ENCODE measurements around the gene SC5D. TPM values are rescaled to one million over a fixed set of nuclear protein-coding genes. Genes with fewer than 3 reads are reported as not detected.

SC5D gene
- total RNA-seq, 1 experiment from 2014 or later: 79.2 TPM

GRCh38 chr11:121246769-121247035, 45.9 kb upstream of the SC5D start (continued):
- no peak for TF ChIP-seq IRF2 (CRISPR knock-in tag; IDR thresholded peaks at IDR 0.05; ENCODE audit: borderline replicate concordance, low read depth)

GRCh38 chr11:121248496-121248895, 44.1 kb upstream of the SC5D start:
- Mint-ChIP-seq H3K27me3 (ENCODE audit: low read depth) (no peaks in the 10 kb centered on the region; the same call in 1 of the 2 replicates), H3K4me3 (no peak overlapping the region), H3K27ac (peak overlapping the region; percentile 27; the same call in 1 of the 2 replicates), H3K4me1 (peaks cover 22% of the 10 kb centered on the region), H3K36me3 (peaks cover 5% of the 10 kb centered on the region; the same call in 1 of the 2 replicates), H3K9me3 (peaks cover 7% of the 10 kb centered on the region)
- DNase-seq (ENCODE audit: low spot score) (no peak), ATAC-seq (no peak)
- TF ChIP-seq ZNF219 (CRISPR knock-in tag; IDR thresholded peaks at IDR 0.05; ENCODE audit: borderline replicate concordance): no peak
- TF ChIP-seq ZNF121 (CRISPR knock-in tag; IDR thresholded peaks at IDR 0.05): no peak
- TF ChIP-seq ATF1 (CRISPR knock-in tag; IDR thresholded peaks at IDR 0.05): no peak
- no peak for TF ChIP-seq MYBL2 (CRISPR knock-in tag; IDR thresholded peaks at IDR 0.05)
- TF ChIP-seq SMAD4 (CRISPR knock-in tag; IDR thresholded peaks at IDR 0.05): no peak
- no peak for TF ChIP-seq PREB (CRISPR knock-in tag; IDR thresholded peaks at IDR 0.05; ENCODE audit: borderline replicate concordance)
- no peak for TF ChIP-seq NR2C2 (CRISPR knock-in tag; IDR thresholded peaks at IDR 0.05)
- no peak for TF ChIP-seq MXD4 (CRISPR knock-in tag; IDR thresholded peaks at IDR 0.05; ENCODE audit: borderline replicate concordance)
- TF ChIP-seq E2F5 (CRISPR knock-in tag; IDR thresholded peaks at IDR 0.05): no peak
- no peak for TF ChIP-seq ETV6 (CRISPR knock-in tag; IDR thresholded peaks at IDR 0.05)
- TF ChIP-seq FOXP1 (CRISPR knock-in tag; IDR thresholded peaks at IDR 0.05; ENCODE audit: borderline replicate concordance): no peak
- CTCF ChIA-PET: interaction anchor here (0.6 kb wide), 1 partner anchor 1446 kb away, joined by 3 read pairs; no protein-coding TSS in a partner anchor
- POLR2A ChIA-PET: no interaction called here

GRCh38 chr11:121249039-121249663, 43.4 kb upstream of the SC5D start:
- peak; percentile 55 for ATAC-seq
- TF ChIP-seq SP1 (CRISPR knock-in tag; conservative IDR thresholded peaks at IDR 0.05): no peak
- peak; percentile 46 for TF ChIP-seq CTCF (IDR thresholded peaks at IDR 0.05)
- TF ChIP-seq TCF7 (CRISPR knock-in tag; IDR thresholded peaks at IDR 0.05; ENCODE audit: low read depth): no peak
- TF ChIP-seq MLX (CRISPR knock-in tag; IDR thresholded peaks at IDR 0.05): no peak
- 0 out of 2 replicates have a peak, but pooled peaks have one; percentile 29 for TF ChIP-seq HMGA2 (CRISPR knock-in tag; IDR thresholded peaks at IDR 0.05)
- TF ChIP-seq ZBTB43 (CRISPR knock-in tag; IDR thresholded peaks at IDR 0.05): no peak
- TF ChIP-seq ZNF396 (CRISPR knock-in tag; IDR thresholded peaks at IDR 0.05; ENCODE audit: borderline replicate concordance): no peak
- CTCF ChIA-PET: interaction anchor here (1.0 kb wide), 1 partner anchor 20 kb away, joined by 3 read pairs; no protein-coding TSS in a partner anchor

More at GRCh38 chr11:121249039-121249663, 43.4 kb upstream of the SC5D start:
- peaks cover 10% of the 10 kb centered on the region for H3K36me3 Mint-ChIP-seq
- POLR2A ChIA-PET: no interaction called here
- no peak overlapping the region for H3K4me3 Mint-ChIP-seq
- no peak for DNase-seq (ENCODE audit: low spot score)
- no peaks in the 10 kb centered on the region; the same call in 1 of the 2 replicates for H3K27me3 Mint-ChIP-seq (ENCODE audit: low read depth)
- H3K27ac Mint-ChIP-seq: no peak overlapping the region
- H3K9me3 Mint-ChIP-seq: peaks cover 14% of the 10 kb centered on the region
- peaks cover 22% of the 10 kb centered on the region for H3K4me1 Mint-ChIP-seq
